Lung (tissue), 12 donors: ENCODE measurements around the gene PTPRN2. TPM values are rescaled to one million over a fixed set of nuclear protein-coding genes. Genes with fewer than 3 reads are reported as not detected.

ENCODE experiments used
- ATAC-seq: fragments of 200-7000 bp; cut with Tn5 transposase; one replicate; pipeline ENCODE4 v1.9.1; 2020; ENCODE audit warnings: moderate number of reproducible peaks; ENCODE audit not compliant: insufficient read depth, low FRiP score
- DNase-seq, 3 donors: peaks; one replicate each; pipeline ENCODE4 v3.0.0-alpha.2; 2013 to 2017
- H3K27ac ChIP-seq, 2 donors: one replicate each; pipeline ENCODE4 v1.5.1; 2013; ENCODE audit warnings: mild to moderate bottlenecking in 2 of 2, moderate library complexity in 2 of 2, control low read depth in 1 of 2, inconsistent platforms in 1 of 2, low read depth in 1 of 2, low read length in 1 of 2
- H3K27me3 ChIP-seq, 3 donors: one replicate each; pipeline ENCODE4 v1.5.1; 2013; ENCODE audit warnings: low read length in 2 of 3; ENCODE audit not compliant: control insufficient read depth in 3 of 3, insufficient read depth in 3 of 3
- H3K36me3 ChIP-seq, 4 donors: one replicate each; pipeline ENCODE4 v1.5.1; 2013; ENCODE audit warnings: low read length in 4 of 4, mild to moderate bottlenecking in 1 of 4, moderate library complexity in 1 of 4; ENCODE audit not compliant: control insufficient read depth in 4 of 4, insufficient read depth in 4 of 4
- H3K4me1 ChIP-seq, 5 donors: one replicate each; pipeline ENCODE4 v1.5.1; 2013; ENCODE audit warnings: low read length in 5 of 5, mild to moderate bottlenecking in 2 of 5, moderate library complexity in 1 of 5; ENCODE audit not compliant: control insufficient read depth in 5 of 5, insufficient read depth in 5 of 5
- H3K4me3 ChIP-seq: one replicate; pipeline ENCODE4 v1.5.1; 2013; ENCODE audit warnings: mild to moderate bottlenecking, control low read depth, moderate library complexity
- H3K9ac ChIP-seq, 2 donors: one replicate each; pipeline ENCODE4 v1.5.1; 2013; ENCODE audit warnings: low read length in 2 of 2, control low read depth in 1 of 2; ENCODE audit not compliant: insufficient read depth in 1 of 2
- H3K9me3 ChIP-seq, 4 donors: one replicate each; pipeline ENCODE4 v1.5.1; 2013; ENCODE audit warnings: low read length in 3 of 4, mild to moderate bottlenecking in 1 of 4, moderate library complexity in 1 of 4; ENCODE audit not compliant: control insufficient read depth in 4 of 4, insufficient read depth in 3 of 4
- CTCF ChIP-seq: IDR thresholded peaks from 2 replicates; pipeline ENCODE4 v1.5.1; 2012; ENCODE audit warnings: mild to moderate bottlenecking; ENCODE audit errors: control extremely low read depth, extremely low read depth
- WGBS, 2 donors: extraction: QIAGEN DNeasy Blood & Tissue Kit; methylation state at CpG; one replicate each; pipeline ENCODE4 v1.1.7; 2013; 5-methylcytosine and 5-hydroxymethylcytosine counted together
- polyA plus RNA-seq, 2 donors: library from polyadenylated mRNA; stranded (reverse); fragments of 200-250 nt; gene quantifications; one replicate each; pipeline ENCODE4 v1.2.1, GENCODE V29; 2013
- total RNA-seq, 2 donors: library from RNA; depleted of rRNA in 1 of 2; stranded (reverse); fragments of >200 nt in 1 of 2; gene quantifications; one replicate each; pipeline ENCODE4 v1.2.1, GENCODE V29; 2014 to 2021
- donor health status: control.
- donor health status: control.
- donor health status: Bipolar disorder and iron deficiency.
- donor health status: healthy.
- donor health status: DM: yes; HTN: yes; CAD: no.

The PTPRN2 gene
- total and polyA plus RNA-seq, 4 donors: 2.1 to 7.4 (median 4.4) TPM

- Histone ChIP-seq H3K27ac (no peak overlapping the region), H3K4me3 (no peak overlapping the region), H3K4me1 (peaks cover 0 to 9% (median 0%) of the 10 kb centered on the region in 5 donors), H3K9me3 (peaks cover 0 to 10% (median 0%) of the 10 kb centered on the region in 4 donors), H3K36me3 (no peaks in the 10 kb centered on the region), H3K9ac (no peak overlapping the region), H3K27me3 (no peaks in the 10 kb centered on the region)
- 88 to 90% methylated on average over 10 of the region's 10 CpGs for WGBS, 2 donors
- TF ChIP-seq CTCF: no peak
- ATAC-seq: no peak
- DNase-seq: no peak
Measured at GRCh38 chr7:158030071-158030470, 557.6 kb downstream of the PTPRN2 start.

GRCh38 chr7:158029509-158029908, 558.1 kb downstream of the PTPRN2 start:
- ATAC-seq (no peak), DNase-seq (no peak)
- Histone ChIP-seq H3K9ac (no peak overlapping the region), H3K27me3 (no peaks in the 10 kb centered on the region), H3K4me3 (no peak overlapping the region), H3K9me3 (peaks cover 0 to 10% (median 0%) of the 10 kb centered on the region in 4 donors), H3K36me3 (no peaks in the 10 kb centered on the region), H3K4me1 (peaks cover 0 to 9% (median 0%) of the 10 kb centered on the region in 5 donors), H3K27ac (no peak overlapping the region)
- TF ChIP-seq CTCF: no peak
- WGBS, 2 donors: 70% methylated on average over 5 of the region's 5 CpGs

GRCh38 chr7:158028971-158029370, 558.7 kb downstream of the PTPRN2 start:
- WGBS, 2 donors: 91 to 92% methylated on average over 22 of the region's 22 CpGs
- DNase-seq (no peak), ATAC-seq (no peak)
- no peak for TF ChIP-seq CTCF
- H3K9ac ChIP-seq: no peak overlapping the region
- H3K36me3 ChIP-seq: no peaks in the 10 kb centered on the region
- H3K27me3 ChIP-seq: no peaks in the 10 kb centered on the region
- H3K4me3 ChIP-seq: no peak overlapping the region
- H3K9me3 ChIP-seq: peaks cover 0 to 9% (median 0%) of the 10 kb centered on the region in 4 donors
- H3K27ac ChIP-seq: no peak overlapping the region
- peaks cover 0 to 9% (median 0%) of the 10 kb centered on the region in 5 donors for H3K4me1 ChIP-seq

- ATAC-seq: no peak
- Histone ChIP-seq H3K27ac (no peak overlapping the region), H3K27me3 (no peaks in the 10 kb centered on the region), H3K4me1 (peaks cover 0 to 9% (median 0%) of the 10 kb centered on the region in 5 donors), H3K36me3 (no peaks in the 10 kb centered on the region), H3K9me3 (peaks cover 0 to 3% (median 0%) of the 10 kb centered on the region in 4 donors), H3K9ac (no peak overlapping the region), H3K4me3 (no peak overlapping the region)
- WGBS, 2 donors: 79 to 87% methylated on average over 22 of the region's 22 CpGs
- DNase-seq: peak in 2 of 3 donors; percentile 7 to 13
- no peak for TF ChIP-seq CTCF
Measured at GRCh38 chr7:158028290-158028941, 559.2 kb downstream of the PTPRN2 start.
